COLO829 (cell line): Measurements from ENCODE around the gene PREX1.

Experiments
- DNase-seq: peaks from one replicate; pipeline ENCODE4 v3.0.0; 2012; ENCODE audit warnings: low spot score

The PREX1 gene

GRCh38 chr20:48621376-48622078 is 206.3 kb downstream of the PREX1 start:
- DNase-seq, result no peak

GRCh38 chr20:48620507-48621375 is 207.1 kb downstream of the PREX1 start:
- DNase-seq, result peak; percentile 87

GRCh38 chr20:48620154-48620506 is 207.7 kb downstream of the PREX1 start:
- no peak for DNase-seq

- no peak for DNase-seq
These were observed 208.4 kb downstream of the PREX1 start for GRCh38 chr20:48619126-48620101.

GRCh38 chr20:48618631-48619030 is 209.2 kb downstream of the PREX1 start:
- no peak for DNase-seq

GRCh38 chr20:48618052-48618451 is 209.7 kb downstream of the PREX1 start:
- DNase-seq, result no peak

- DNase-seq, result no peak
These were observed 210.3 kb downstream of the PREX1 start for GRCh38 chr20:48617481-48617880.

- no peak for DNase-seq
These were observed 211.3 kb downstream of the PREX1 start for GRCh38 chr20:48616481-48616880.

- no peak for DNase-seq
These were observed 211.9 kb downstream of the PREX1 start for GRCh38 chr20:48615871-48616270.

- DNase-seq, result peak; percentile 45
These were observed 213.1 kb downstream of the PREX1 start for GRCh38 chr20:48614593-48615274.

GRCh38 chr20:48613926-48614325 is 213.9 kb downstream of the PREX1 start:
- DNase-seq, result no peak

GRCh38 chr20:48612335-48612734 is 215.5 kb downstream of the PREX1 start:
- DNase-seq, result no peak

- no peak for DNase-seq
These were observed 216.8 kb downstream of the PREX1 start for GRCh38 chr20:48610996-48611395.

GRCh38 chr20:48609491-48609978 is 218.3 kb downstream of the PREX1 start:
- DNase-seq, result no peak

GRCh38 chr20:48608756-48609155 is 219.0 kb downstream of the PREX1 start:
- no peak for DNase-seq

GRCh38 chr20:48607544-48607865 is 220.3 kb downstream of the PREX1 start:
- no peak for DNase-seq

GRCh38 chr20:48606841-48607543 is 220.8 kb downstream of the PREX1 start:
- DNase-seq, result no peak

- DNase-seq, result no peak
These were observed 221.5 kb downstream of the PREX1 start for GRCh38 chr20:48606172-48606840.

- no peak for DNase-seq
These were observed 222.2 kb downstream of the PREX1 start for GRCh38 chr20:48605364-48606171.

- no peak for DNase-seq
These were observed 222.9 kb downstream of the PREX1 start for GRCh38 chr20:48604936-48605335.
